ENCODE data around the gene ADAMTS17.

- TF ChIP-seq CTCF (IDR thresholded peaks at IDR 0.05) (no peak), POLR2A (IDR thresholded peaks at IDR 0.05) (no peak)
Observed at GRCh38 chr15:100247228-100248225, 94.2 kb downstream of the ADAMTS17 start.
